Smooth muscle cell (in vitro differentiated cells): ENCODE results near the gene VAMP2. TPM values are rescaled to one million over a fixed set of nuclear protein-coding genes. Genes with fewer than 3 reads are reported as not detected.

ENCODE experiments used
- DNase-seq: peaks from one replicate; lab custom pipeline; 2025; ENCODE audit not compliant: unreplicated experiment; lab: John Stamatoyannopoulos, UW
- H2AFZ ChIP-seq: fragments of 200-600 bp; sonication (generic); 2 replicates; pipeline ENCODE4 v1.6.0; 2016; ENCODE audit warnings: antibody characterized with exemption, low read depth, mild to moderate bottlenecking
- H3F3A ChIP-seq: fragments of 200-600 bp; sonication (generic); 2 replicates; pipeline ENCODE4 v1.6.0; 2017; ENCODE audit warnings: antibody characterized with exemption, low read depth
- H3K27ac ChIP-seq: fragments of 200-600 bp; sonication (generic); 2 replicates; pipeline ENCODE4 v1.5.1; 2016; ENCODE audit warnings: low read depth, mild to moderate bottlenecking
- H3K27me3 ChIP-seq: fragments of 200-600 bp; sonication (generic); 2 replicates; pipeline ENCODE4 v1.6.1; 2016; ENCODE audit warnings: low read depth, mild to moderate bottlenecking
- H3K36me3 ChIP-seq: fragments of 200-600 bp; sonication (generic); 2 replicates; pipeline ENCODE4 v1.5.1; 2016; ENCODE audit warnings: low read depth
- H3K4me1 ChIP-seq: fragments of 200-600 bp; sonication (generic); 2 replicates; pipeline ENCODE4 v1.5.1; 2016; ENCODE audit warnings: low read depth
- H3K4me2 ChIP-seq: fragments of 200-600 bp; sonication (generic); 2 replicates; pipeline ENCODE4 v1.6.0; 2016; ENCODE audit warnings: mild to moderate bottlenecking
- H3K4me3 ChIP-seq: fragments of 200-600 bp; sonication (generic); 2 replicates; pipeline ENCODE4 v1.5.1; 2016; ENCODE audit warnings: mild to moderate bottlenecking
- H3K79me2 ChIP-seq: fragments of 200-600 bp; sonication (generic); 2 replicates; pipeline ENCODE4 v1.6.0; 2016; ENCODE audit warnings: low read depth, mild to moderate bottlenecking
- H3K9ac ChIP-seq: fragments of 200-600 bp; sonication (generic); 2 replicates; pipeline ENCODE4 v1.6.0; 2016; ENCODE audit warnings: low read depth
- H3K9me3 ChIP-seq: fragments of 200-600 bp; sonication (generic); replicated peaks from 2 replicates; pipeline ENCODE4 v1.5.1; 2016; ENCODE audit warnings: low read depth
- H4K20me1 ChIP-seq: fragments of 200-600 bp; sonication (generic); 2 replicates; pipeline ENCODE4 v1.6.0; 2016; ENCODE audit warnings: low read depth
- CTCF ChIP-seq: fragments of 200-600 bp; sonication (generic); IDR thresholded peaks from 2 replicates; pipeline ENCODE4 v1.5.1; 2017; ENCODE audit warnings: borderline replicate concordance, mild to moderate bottlenecking, antibody characterized with exemption; ENCODE audit not compliant: insufficient read depth, poor library complexity, severe bottlenecking
- WGBS: methylation state at CpG from one replicate; pipeline ENCODE4 v1.1.7; 2016; ENCODE audit warnings: low lambda C conversion rate; 5-methylcytosine and 5-hydroxymethylcytosine counted together
- polyA plus RNA-seq: library from polyadenylated mRNA; unstranded; fragments of >200 nt; fragmentation: Nextera tagmentation; extraction: Ambion mirVana; gene quantifications from 2 replicates; pipeline ENCODE4 v1.2.1, GENCODE V29; 2016
- total RNA-seq: library from RNA; depleted of rRNA; stranded (reverse); fragments of >200 nt; gene quantifications from 2 replicates; pipeline ENCODE4 v1.2.3, GENCODE V29; 2014

VAMP2 gene
- total and polyA plus RNA-seq, 2 experiments from 2014 or later: 8.1 to 20.1 TPM

GRCh38 chr17:8161289-8162232 lies 1.2 kb downstream of the VAMP2 start:
- no peak overlapping the region for H2AFZ ChIP-seq
- no peaks in the 10 kb centered on the region for H3K36me3 ChIP-seq
- H3F3A ChIP-seq: peaks cover 5% of the 10 kb centered on the region
- H3K27me3 ChIP-seq: no peaks in the 10 kb centered on the region
- peaks cover 17% of the 10 kb centered on the region for H3K79me2 ChIP-seq
- H3K4me2 ChIP-seq: peak overlapping the region; percentile 99
- peaks cover 22% of the 10 kb centered on the region for H3K4me1 ChIP-seq
- H4K20me1 ChIP-seq: peaks cover 13% of the 10 kb centered on the region
- no peak for DNase-seq
- H3K4me3 ChIP-seq: peak overlapping the region; percentile 99
- 84% methylated on average over 19 of the region's 19 CpGs for WGBS
- peak overlapping the region; percentile 76 for H3K27ac ChIP-seq
- no peaks in the 10 kb centered on the region for H3K9me3 ChIP-seq
- H3K9ac ChIP-seq: peak overlapping the region; percentile 98
- no peak for TF ChIP-seq CTCF

- Histone ChIP-seq H2AFZ (no peak overlapping the region), H3F3A (peaks cover 5% of the 10 kb centered on the region), H4K20me1 (peaks cover 14% of the 10 kb centered on the region), H3K27ac (peak overlapping the region; percentile 57), H3K36me3 (no peaks in the 10 kb centered on the region), H3K79me2 (peaks cover 17% of the 10 kb centered on the region), H3K4me2 (no peak overlapping the region), H3K4me3 (no peak overlapping the region), H3K4me1 (peaks cover 22% of the 10 kb centered on the region), H3K27me3 (no peaks in the 10 kb centered on the region), H3K9me3 (no peaks in the 10 kb centered on the region), H3K9ac (no peak overlapping the region)
- no peak for DNase-seq
- 88% methylated on average over 5 of the region's 5 CpGs for WGBS
- no peak for TF ChIP-seq CTCF
Observed at GRCh38 chr17:8160741-8161221, 2.0 kb downstream of the VAMP2 start.

- Histone ChIP-seq H3K4me3 (no peak overlapping the region), H3K4me2 (no peak overlapping the region), H3K27ac (no peak overlapping the region), H3F3A (peaks cover 5% of the 10 kb centered on the region), H3K9me3 (no peaks in the 10 kb centered on the region), H3K4me1 (peaks cover 22% of the 10 kb centered on the region), H3K36me3 (no peaks in the 10 kb centered on the region), H3K27me3 (no peaks in the 10 kb centered on the region), H3K9ac (no peak overlapping the region), H4K20me1 (peaks cover 20% of the 10 kb centered on the region), H2AFZ (no peak overlapping the region), H3K79me2 (peaks cover 17% of the 10 kb centered on the region)
- no peak for DNase-seq
- 90% methylated on average over 4 of the region's 4 CpGs for WGBS
- no peak for TF ChIP-seq CTCF
Observed at GRCh38 chr17:8160224-8160577, 2.5 kb downstream of the VAMP2 start.
